IMR-90 (cell line): ENCODE measurements around the gene SASS6. TPM values are rescaled to one million over a fixed set of nuclear protein-coding genes. Genes with fewer than 3 reads are reported as not detected.

Experiments
- ATAC-seq: fragments of 200-7000 bp; cut with Tn5 transposase; 2 replicates; pipeline ENCODE4 v1.9.1; 2020; ENCODE audit warnings: low read depth, mild to moderate bottlenecking, moderate library complexity
- BruUV-seq: library from RNA; stranded (reverse); fragments of 400-500 nt; replicated peaks from 2 replicates; lab custom pipeline; 2021; lab: Mats Ljungman, UMichigan
- CTCF ChIA-PET: fragments of 300-600 bp; formaldehyde crosslinking; extraction: SDS; loops from one replicate; lab custom pipeline; 2021; ENCODE audit warnings: antibody characterized with exemption; lab: Yijun Ruan, JAX
- POLR2A ChIA-PET: fragments of 300-600 bp; sonication (Branson Sonifier 250); formaldehyde crosslinking; loops from one replicate; lab custom pipeline; 2022; ENCODE audit warnings: antibody characterized with exemption; ENCODE audit not compliant: unreplicated experiment; lab: Charles Lee
- DNase-seq: peaks from one replicate; pipeline ENCODE4 v3.0.0; 2013
- H2AFZ ChIP-seq: replicated peaks from 2 replicates; pipeline ENCODE3; 2013; ENCODE audit warnings: low read length, mild to moderate bottlenecking; ENCODE audit not compliant: poor library complexity
- H2AK5ac ChIP-seq: 2 replicates; pipeline ENCODE4 v1.6.1; 2013; ENCODE audit warnings: low read depth, low read length, inconsistent platforms
- H2AK9ac ChIP-seq: replicated peaks from 2 replicates; pipeline ENCODE3; 2013; ENCODE audit warnings: mild to moderate bottlenecking, low read depth, low read length, moderate library complexity; ENCODE audit not compliant: poor library complexity
- H2BK120ac ChIP-seq: 2 replicates; pipeline ENCODE4 v1.6.1; 2013; ENCODE audit warnings: low read depth, low read length, inconsistent platforms
- H2BK15ac ChIP-seq: 3 replicates; pipeline ENCODE4 v1.6.1; 2013; ENCODE audit warnings: low read depth, low read length, inconsistent platforms
- H2BK20ac ChIP-seq: 2 replicates; pipeline ENCODE4 v1.6.1; 2013; ENCODE audit warnings: low read depth, mild to moderate bottlenecking, inconsistent platforms, low read length, moderate library complexity
- H2BK5ac ChIP-seq: 2 replicates; pipeline ENCODE4 v1.6.1; 2013; ENCODE audit warnings: mild to moderate bottlenecking, low read depth, low read length, inconsistent platforms; ENCODE audit not compliant: poor library complexity, severe bottlenecking
- H3K14ac ChIP-seq: replicated peaks from 2 replicates; pipeline ENCODE4 v1.6.1; 2013; ENCODE audit warnings: low read depth, low read length, inconsistent platforms
- H3K18ac ChIP-seq: 2 replicates; pipeline ENCODE4 v1.6.1; 2013; ENCODE audit warnings: low read depth, low read length, control low read depth
- H3K23ac ChIP-seq: 2 replicates; pipeline ENCODE4 v1.6.1; 2013; ENCODE audit warnings: low read depth, low read length, inconsistent platforms
- H3K27ac ChIP-seq: 2 replicates; pipeline ENCODE4 v1.5.1; 2013; ENCODE audit warnings: mild to moderate bottlenecking, control low read depth, low read length; ENCODE audit not compliant: insufficient read depth
- H3K27me3 ChIP-seq: 2 replicates; pipeline ENCODE4 v1.6.1; 2013; ENCODE audit warnings: low read length; ENCODE audit not compliant: control insufficient read depth, insufficient read depth
- H3K36me3 ChIP-seq: 2 replicates; pipeline ENCODE4 v1.6.1; 2013; ENCODE audit warnings: low read length, mixed read lengths; ENCODE audit not compliant: control insufficient read depth, insufficient read depth
- H3K4ac ChIP-seq: 2 replicates; pipeline ENCODE4 v1.6.1; 2013; ENCODE audit warnings: low read depth, low read length, inconsistent platforms
- H3K4me1 ChIP-seq: 2 replicates; pipeline ENCODE4 v1.6.1; 2013; ENCODE audit warnings: low read length, mixed read lengths; ENCODE audit not compliant: control insufficient read depth, insufficient read depth
- H3K4me2 ChIP-seq: 2 replicates; pipeline ENCODE4 v1.6.1; 2013; ENCODE audit warnings: low read depth, mild to moderate bottlenecking, control low read depth, low read length, moderate library complexity
- H3K4me3 ChIP-seq: 2 replicates; pipeline ENCODE4 v1.5.1; 2013; ENCODE audit warnings: low read depth, mild to moderate bottlenecking, control low read depth, low read length, moderate library complexity; ENCODE audit not compliant: insufficient read depth
- H3K56ac ChIP-seq: 2 replicates; pipeline ENCODE4 v1.6.1; 2013; ENCODE audit warnings: low read length, inconsistent platforms; ENCODE audit not compliant: insufficient read depth; ENCODE audit errors: extremely low read depth
- H3K79me1 ChIP-seq, 2 experiments: 2 replicates each; pipeline ENCODE4 v1.6.1; 2013; ENCODE audit warnings: low read length in 2 of 2, inconsistent platforms in 1 of 2, low read depth in 1 of 2
- H3K9ac ChIP-seq: 2 replicates; pipeline ENCODE4 v1.6.1; 2013; ENCODE audit warnings: low read depth, low read length, control low read depth
- H3K9me1 ChIP-seq: 2 replicates; pipeline ENCODE4 v1.6.1; 2013; ENCODE audit warnings: low read length, inconsistent platforms; ENCODE audit not compliant: insufficient read depth
- H3K9me3 ChIP-seq: 2 replicates; pipeline ENCODE4 v1.6.1; 2013; ENCODE audit warnings: low read length; ENCODE audit not compliant: control insufficient read depth, insufficient read depth
- H4K20me1 ChIP-seq: 2 replicates; pipeline ENCODE4 v1.6.1; 2013; ENCODE audit warnings: low read length, inconsistent platforms; ENCODE audit not compliant: insufficient read depth
- H4K5ac ChIP-seq: 2 replicates; pipeline ENCODE4 v1.6.1; 2013; ENCODE audit warnings: mild to moderate bottlenecking, low read depth, low read length, control low read depth
- H4K8ac ChIP-seq, 2 experiments: 2 replicates each; pipeline ENCODE4 v1.6.1; 2013; ENCODE audit warnings: low read depth in 2 of 2, low read length in 2 of 2, control low read depth in 1 of 2, inconsistent platforms in 1 of 2
- H4K91ac ChIP-seq: 2 replicates; pipeline ENCODE4 v1.6.1; 2013; ENCODE audit warnings: low read depth, low read length, inconsistent platforms; ENCODE audit not compliant: insufficient read depth
- BHLHE40 ChIP-seq: fragments of 150-350 bp; IDR thresholded peaks from 2 replicates; pipeline ENCODE4 v1.6.1; 2016; ENCODE audit warnings: mild to moderate bottlenecking, low read depth, low read length
- CTCF ChIP-seq: conservative IDR thresholded peaks from 2 replicates; pipeline ENCODE4 v1.5.1; 2012; ENCODE audit warnings: mild to moderate bottlenecking, low read depth, low read length, improper control_type of control experiment
- ELK1 ChIP-seq: fragments of 150-350 bp; IDR thresholded peaks from 2 replicates; pipeline ENCODE4 v1.6.1; 2016; ENCODE audit warnings: low read depth, mild to moderate bottlenecking, low read length, moderate library complexity, borderline replicate concordance
- FOS ChIP-seq: fragments of 150-350 bp; IDR thresholded peaks from 2 replicates; pipeline ENCODE4 v1.6.1; 2016; ENCODE audit warnings: low read depth, low read length
- MAFK ChIP-seq: IDR thresholded peaks from 2 replicates; pipeline ENCODE4 v1.6.1; 2012; ENCODE audit warnings: low read depth, low read length, improper control_type of control experiment
- MXI1 ChIP-seq: IDR thresholded peaks from 2 replicates; pipeline ENCODE4 v1.6.1; 2012; ENCODE audit warnings: low read depth, mild to moderate bottlenecking, low read length, moderate library complexity, borderline replicate concordance
- NFE2L2 ChIP-seq: fragments of 150-350 bp; IDR thresholded peaks from 2 replicates; pipeline ENCODE4 v1.6.1; 2016; ENCODE audit warnings: low read depth, mild to moderate bottlenecking, low read length
- POLR2A ChIP-seq: IDR thresholded peaks from 2 replicates; pipeline ENCODE4 v1.6.1; 2012; ENCODE audit warnings: mild to moderate bottlenecking, low read depth, low read length
- RAD21 ChIP-seq: IDR thresholded peaks from 2 replicates; pipeline ENCODE4 v1.6.1; 2012; ENCODE audit warnings: low read length, improper control_type of control experiment
- RCOR1 ChIP-seq: IDR thresholded peaks from 2 replicates; pipeline ENCODE4 v1.6.1; 2012; ENCODE audit warnings: mild to moderate bottlenecking, low read length, improper control_type of control experiment; ENCODE audit not compliant: insufficient replicate concordance
- RFX5 ChIP-seq: IDR thresholded peaks from 2 replicates; pipeline ENCODE4 v1.8.0; 2012; ENCODE audit warnings: low read depth, mild to moderate bottlenecking, low read length, moderate library complexity
- SMC3 ChIP-seq: fragments of 150-350 bp; IDR thresholded peaks from 2 replicates; pipeline ENCODE4 v1.6.1; 2016; ENCODE audit warnings: low read depth, mild to moderate bottlenecking, antibody characterized with exemption, low read length, moderate library complexity
- USF2 ChIP-seq: fragments of 150-350 bp; IDR thresholded peaks from 2 replicates; pipeline ENCODE4 v1.6.1; 2017; ENCODE audit warnings: mild to moderate bottlenecking, antibody characterized with exemption, low read length, low read depth
- dilution Hi-C: fragments of 300-500 bp; cut with HindIII; formaldehyde crosslinking; loops from one replicate; pipeline ENCODE4 v1.14.3; 2018; ENCODE audit warnings: low sequenced_read_pairs; ENCODE audit not compliant: unreplicated experiment
- in situ Hi-C: fragments of 300-500 bp; cut with MboI; formaldehyde crosslinking; loops from 3 replicates; pipeline ENCODE4 v1.14.3; 2019; ENCODE audit warnings: low sequenced_read_pairs, inconsistent platforms, mixed read lengths
- intact Hi-C: fragments of 100-400 bp; cut with micrococcal nuclease; formaldehyde crosslinking; loops from 2 replicates; pipeline ENCODE4 v1.10.0; 2022
- polyA plus RNA-seq, 3 experiments: library from polyadenylated mRNA; depleted of rRNA; stranded (reverse); fragments of >200 nt; gene quantifications; 2 replicates each; pipeline ENCODE4 v1.2.3, GENCODE V29; 2012; ENCODE audit warnings: low replicate concordance in 1 of 3
- total RNA-seq: library from RNA; depleted of rRNA; stranded (reverse); fragments of >200 nt; gene quantifications from 2 replicates; pipeline ENCODE4 v1.2.3, GENCODE V29; 2012

SASS6 gene
- total and polyA plus RNA-seq, 2 of the 4 experiments (the other 2 are of a cell fraction), result 1.1 to 2.7 TPM

- Histone ChIP-seq H3K14ac (no peak overlapping the region), H3K4me2 (no peak overlapping the region), H3K4me3 (no peak overlapping the region), H3K27ac (no peak overlapping the region), H3K23ac (no peak overlapping the region), H2BK5ac (no peak overlapping the region), H3K18ac (no peak overlapping the region), H2AK9ac (no peak overlapping the region), H4K91ac (no peak overlapping the region), H3K4me1 (no peaks in the 10 kb centered on the region), H2BK15ac (no peak overlapping the region), H2AFZ (no peak overlapping the region), H3K4ac (no peak overlapping the region), H3K56ac (no peak overlapping the region), H4K5ac (no peak overlapping the region), H2BK120ac (no peak overlapping the region), H3K9ac (no peak overlapping the region), H3K27me3 (no peaks in the 10 kb centered on the region), H3K79me1 (peaks cover 16 to 22% of the 10 kb centered on the region in 2 experiments), H4K20me1 (peaks cover 2% of the 10 kb centered on the region; the same call in 1 of the 2 replicates), H2AK5ac (no peak overlapping the region), H3K36me3 (peaks cover 31% of the 10 kb centered on the region), H2BK20ac (no peak overlapping the region), H3K9me1 (no peaks in the 10 kb centered on the region), H4K8ac (no peak overlapping the region), H3K9me3 (no peaks in the 10 kb centered on the region)
- in situ Hi-C loops (no loop called here), intact Hi-C loops (no loop called here), dilution Hi-C loops (no loop called here)
- ChIA-PET CTCF (interaction anchor here (0.7 to 0.8 kb wide), 2 partner anchors 47 to 56 kb away, joined by 3 read pairs; partner anchors contain the start of gene TRMT13), POLR2A (no interaction called here)
- ATAC-seq (no peak), DNase-seq (no peak)
- TF ChIP-seq RFX5, result no peak
- TF ChIP-seq MAFK, result no peak
- TF ChIP-seq USF2, result no peak
- no peak for TF ChIP-seq CTCF
- no peak for TF ChIP-seq FOS
- no peak for TF ChIP-seq NFE2L2
- no peak for TF ChIP-seq SMC3
- no peak for TF ChIP-seq BHLHE40
- no peak for TF ChIP-seq RCOR1
- no peak for TF ChIP-seq RAD21
- no peak for TF ChIP-seq POLR2A
- TF ChIP-seq MXI1, result no peak
- TF ChIP-seq ELK1, result no peak
- no TSS peak for BruUV-seq
Observed at GRCh38 chr1:100076744-100077143, 56.0 kb downstream of the SASS6 start.
